ENCODE results near the gene ITGA4. TPM values are rescaled to one million over a fixed set of nuclear protein-coding genes. Genes with fewer than 3 reads are reported as not detected.

ITGA4 gene
- total RNA-seq, 1 experiment from 2014 or later = 2.7 TPM

DNA sequence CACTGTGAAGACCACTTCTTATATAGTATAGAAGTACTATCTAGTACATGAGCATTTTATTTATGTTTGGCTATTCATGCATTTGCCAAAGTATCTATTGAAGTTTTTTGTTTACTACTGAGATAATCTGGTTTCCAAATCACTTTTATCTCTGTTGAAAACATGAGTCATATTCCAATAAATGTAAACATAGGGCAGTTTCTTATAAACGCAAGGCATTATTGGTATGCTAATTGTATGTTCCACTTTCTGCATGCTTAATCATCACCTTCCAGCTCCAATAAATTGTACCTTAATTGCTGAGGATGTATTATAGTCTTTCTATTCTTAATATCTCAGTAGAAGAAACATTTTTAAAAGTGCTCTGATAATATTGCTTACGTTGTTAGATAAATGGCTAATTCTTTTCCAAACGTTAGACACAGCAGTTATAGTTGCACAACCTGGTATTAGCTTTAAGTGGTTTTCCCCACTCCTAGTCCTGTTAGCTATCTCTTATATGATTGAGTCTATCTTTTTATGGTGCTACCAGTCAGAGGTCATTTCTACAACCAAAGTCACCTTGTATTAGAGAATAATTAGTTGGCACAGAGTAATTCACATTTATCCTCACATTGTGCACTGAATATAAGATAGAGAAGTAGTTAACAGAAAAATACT is 17.2 kb downstream of the ITGA4 start (continued):
- TF ChIP-seq, protein P1, sequence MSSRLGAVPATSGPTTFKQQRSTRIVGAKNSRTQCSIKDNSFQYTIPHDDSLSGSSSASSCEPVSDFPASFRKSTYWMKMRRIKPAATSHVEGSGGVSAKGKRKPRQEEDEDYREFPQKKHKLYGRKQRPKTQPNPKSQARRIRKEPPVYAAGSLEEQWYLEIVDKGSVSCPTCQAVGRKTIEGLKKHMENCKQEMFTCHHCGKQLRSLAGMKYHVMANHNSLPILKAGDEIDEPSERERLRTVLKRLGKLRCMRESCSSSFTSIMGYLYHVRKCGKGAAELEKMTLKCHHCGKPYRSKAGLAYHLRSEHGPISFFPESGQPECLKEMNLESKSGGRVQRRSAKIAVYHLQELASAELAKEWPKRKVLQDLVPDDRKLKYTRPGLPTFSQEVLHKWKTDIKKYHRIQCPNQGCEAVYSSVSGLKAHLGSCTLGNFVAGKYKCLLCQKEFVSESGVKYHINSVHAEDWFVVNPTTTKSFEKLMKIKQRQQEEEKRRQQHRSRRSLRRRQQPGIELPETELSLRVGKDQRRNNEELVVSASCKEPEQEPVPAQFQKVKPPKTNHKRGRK (CRISPR knock-in tag; IDR thresholded peaks at IDR 0.05; ENCODE audit: borderline replicate concordance) = no peak
- TF ChIP-seq ZNF671 (CRISPR knock-in tag; IDR thresholded peaks at IDR 0.05) (no peak), ATF1 (CRISPR knock-in tag; IDR thresholded peaks at IDR 0.05) (no peak), SOX15 (CRISPR knock-in tag; IDR thresholded peaks at IDR 0.05) (no peak), PRRX2 (CRISPR knock-in tag; IDR thresholded peaks at IDR 0.05) (no peak), SP1 (CRISPR knock-in tag; conservative IDR thresholded peaks at IDR 0.05) (no peak), ZNF416 (CRISPR knock-in tag; IDR thresholded peaks at IDR 0.05) (no peak), NFE2L1 (CRISPR knock-in tag; IDR thresholded peaks at IDR 0.05) (no peak), GRHL2 (CRISPR knock-in tag; IDR thresholded peaks at IDR 0.05; ENCODE audit: insufficient replicate concordance, severe bottlenecking) (no peak), ZNF219 (CRISPR knock-in tag; IDR thresholded peaks at IDR 0.05; ENCODE audit: borderline replicate concordance) (no peak), TCF7 (CRISPR knock-in tag; IDR thresholded peaks at IDR 0.05; ENCODE audit: low read depth) (no peak)
- TF ChIP-seq, protein P2, sequence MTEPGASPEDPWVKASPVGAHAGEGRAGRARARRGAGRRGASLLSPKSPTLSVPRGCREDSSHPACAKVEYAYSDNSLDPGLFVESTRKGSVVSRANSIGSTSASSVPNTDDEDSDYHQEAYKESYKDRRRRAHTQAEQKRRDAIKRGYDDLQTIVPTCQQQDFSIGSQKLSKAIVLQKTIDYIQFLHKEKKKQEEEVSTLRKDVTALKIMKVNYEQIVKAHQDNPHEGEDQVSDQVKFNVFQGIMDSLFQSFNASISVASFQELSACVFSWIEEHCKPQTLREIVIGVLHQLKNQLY (CRISPR knock-in tag; IDR thresholded peaks at IDR 0.05) = no peak
- TF ChIP-seq, protein P3, sequence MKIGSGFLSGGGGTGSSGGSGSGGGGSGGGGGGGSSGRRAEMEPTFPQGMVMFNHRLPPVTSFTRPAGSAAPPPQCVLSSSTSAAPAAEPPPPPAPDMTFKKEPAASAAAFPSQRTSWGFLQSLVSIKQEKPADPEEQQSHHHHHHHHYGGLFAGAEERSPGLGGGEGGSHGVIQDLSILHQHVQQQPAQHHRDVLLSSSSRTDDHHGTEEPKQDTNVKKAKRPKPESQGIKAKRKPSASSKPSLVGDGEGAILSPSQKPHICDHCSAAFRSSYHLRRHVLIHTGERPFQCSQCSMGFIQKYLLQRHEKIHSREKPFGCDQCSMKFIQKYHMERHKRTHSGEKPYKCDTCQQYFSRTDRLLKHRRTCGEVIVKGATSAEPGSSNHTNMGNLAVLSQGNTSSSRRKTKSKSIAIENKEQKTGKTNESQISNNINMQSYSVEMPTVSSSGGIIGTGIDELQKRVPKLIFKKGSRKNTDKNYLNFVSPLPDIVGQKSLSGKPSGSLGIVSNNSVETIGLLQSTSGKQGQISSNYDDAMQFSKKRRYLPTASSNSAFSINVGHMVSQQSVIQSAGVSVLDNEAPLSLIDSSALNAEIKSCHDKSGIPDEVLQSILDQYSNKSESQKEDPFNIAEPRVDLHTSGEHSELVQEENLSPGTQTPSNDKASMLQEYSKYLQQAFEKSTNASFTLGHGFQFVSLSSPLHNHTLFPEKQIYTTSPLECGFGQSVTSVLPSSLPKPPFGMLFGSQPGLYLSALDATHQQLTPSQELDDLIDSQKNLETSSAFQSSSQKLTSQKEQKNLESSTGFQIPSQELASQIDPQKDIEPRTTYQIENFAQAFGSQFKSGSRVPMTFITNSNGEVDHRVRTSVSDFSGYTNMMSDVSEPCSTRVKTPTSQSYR (CRISPR knock-in tag; IDR thresholded peaks at IDR 0.05) = no peak

DNA sequence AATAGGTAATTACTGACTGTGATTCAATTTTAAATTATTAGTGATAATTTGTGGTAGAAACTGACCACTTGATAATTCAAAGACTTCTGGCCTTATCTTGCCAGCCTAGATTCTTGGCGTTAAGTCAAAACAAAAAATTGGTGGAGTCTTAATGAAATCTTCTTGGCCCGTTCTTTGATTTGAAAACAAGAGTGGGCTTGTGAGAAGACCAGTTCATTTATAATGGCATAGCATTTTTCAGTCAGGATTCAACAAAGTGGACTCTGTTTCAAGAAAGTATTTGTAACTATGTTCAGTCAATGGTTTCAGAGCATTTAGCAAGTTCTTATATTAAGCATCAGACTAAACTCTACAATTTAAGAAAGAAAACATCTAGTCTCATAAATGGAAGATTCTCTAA is 26.0 kb downstream of the ITGA4 start:
- H3K27ac Mint-ChIP-seq = no peak overlapping the region
- no peak for TF ChIP-seq ZNF671 (CRISPR knock-in tag; IDR thresholded peaks at IDR 0.05)
- TF ChIP-seq CBFB (CRISPR knock-in tag; IDR thresholded peaks at IDR 0.05; ENCODE audit: low read depth) = no peak
- TF ChIP-seq JUN (CRISPR knock-in tag; IDR thresholded peaks at IDR 0.05) = no peak
- TF ChIP-seq EMX1 (CRISPR knock-in tag; IDR thresholded peaks at IDR 0.05) = no peak
- TF ChIP-seq, protein P4, sequence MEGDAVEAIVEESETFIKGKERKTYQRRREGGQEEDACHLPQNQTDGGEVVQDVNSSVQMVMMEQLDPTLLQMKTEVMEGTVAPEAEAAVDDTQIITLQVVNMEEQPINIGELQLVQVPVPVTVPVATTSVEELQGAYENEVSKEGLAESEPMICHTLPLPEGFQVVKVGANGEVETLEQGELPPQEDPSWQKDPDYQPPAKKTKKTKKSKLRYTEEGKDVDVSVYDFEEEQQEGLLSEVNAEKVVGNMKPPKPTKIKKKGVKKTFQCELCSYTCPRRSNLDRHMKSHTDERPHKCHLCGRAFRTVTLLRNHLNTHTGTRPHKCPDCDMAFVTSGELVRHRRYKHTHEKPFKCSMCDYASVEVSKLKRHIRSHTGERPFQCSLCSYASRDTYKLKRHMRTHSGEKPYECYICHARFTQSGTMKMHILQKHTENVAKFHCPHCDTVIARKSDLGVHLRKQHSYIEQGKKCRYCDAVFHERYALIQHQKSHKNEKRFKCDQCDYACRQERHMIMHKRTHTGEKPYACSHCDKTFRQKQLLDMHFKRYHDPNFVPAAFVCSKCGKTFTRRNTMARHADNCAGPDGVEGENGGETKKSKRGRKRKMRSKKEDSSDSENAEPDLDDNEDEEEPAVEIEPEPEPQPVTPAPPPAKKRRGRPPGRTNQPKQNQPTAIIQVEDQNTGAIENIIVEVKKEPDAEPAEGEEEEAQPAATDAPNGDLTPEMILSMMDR (IDR thresholded peaks at IDR 0.05) = no peak
- no peaks in the 10 kb centered on the region; the same call in 1 of the 2 replicates for H3K27me3 Mint-ChIP-seq (ENCODE audit: low read depth)
- H3K9me3 Mint-ChIP-seq = no peaks in the 10 kb centered on the region
- DNase-seq (ENCODE audit: low spot score) (no peak), ATAC-seq (no peak)
- no peaks in the 10 kb centered on the region for H3K4me1 Mint-ChIP-seq
- ChIA-PET CTCF (no interaction called here), POLR2A (no interaction called here)
- no peaks in the 10 kb centered on the region for H3K36me3 Mint-ChIP-seq
- no peak overlapping the region for H3K4me3 Mint-ChIP-seq

DNA sequence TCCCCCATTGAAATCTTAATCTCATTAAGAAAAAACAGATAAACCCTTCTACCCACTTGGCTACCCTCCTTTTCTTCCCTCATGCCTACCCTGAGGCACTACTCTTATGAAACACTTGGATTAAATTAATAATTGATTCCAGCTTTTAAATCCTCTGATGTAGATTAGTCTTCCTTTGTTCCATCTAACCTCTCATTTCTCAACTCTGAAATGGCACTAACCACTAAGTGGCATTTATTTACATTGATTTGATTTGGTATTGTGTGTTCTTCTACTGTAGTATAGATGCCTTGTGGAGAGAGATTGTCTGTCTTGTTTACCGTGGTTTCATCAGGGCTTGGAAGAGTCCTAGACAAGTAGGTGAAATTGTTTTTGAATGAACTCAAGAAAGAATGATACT is 26.7 kb downstream of the ITGA4 start:
- Mint-ChIP-seq H3K36me3 (no peaks in the 10 kb centered on the region), H3K4me3 (no peak overlapping the region), H3K9me3 (no peaks in the 10 kb centered on the region), H3K27me3 (ENCODE audit: low read depth) (no peaks in the 10 kb centered on the region; the same call in 1 of the 2 replicates), H3K4me1 (peaks cover 1% of the 10 kb centered on the region), H3K27ac (no peak overlapping the region)
- DNase-seq (ENCODE audit: low spot score) (no peak), ATAC-seq (no peak)
- POLR2A ChIA-PET = no interaction called here
- CTCF ChIA-PET = no interaction called here
- TF ChIP-seq HMGA2 (CRISPR knock-in tag; IDR thresholded peaks at IDR 0.05) (no peak), ZNF263 (CRISPR knock-in tag; IDR thresholded peaks at IDR 0.05; ENCODE audit: low read depth) (no peak), CREB1 (CRISPR knock-in tag; IDR thresholded peaks at IDR 0.05) (no peak), TEAD4 (CRISPR knock-in tag; IDR thresholded peaks at IDR 0.05) (no peak), TEAD1 (CRISPR knock-in tag; IDR thresholded peaks at IDR 0.05) (no peak), ATF1 (CRISPR knock-in tag; IDR thresholded peaks at IDR 0.05) (no peak), ZBTB21 (CRISPR knock-in tag; IDR thresholded peaks at IDR 0.05; ENCODE audit: borderline replicate concordance) (no peak)
- TF ChIP-seq, protein P5, sequence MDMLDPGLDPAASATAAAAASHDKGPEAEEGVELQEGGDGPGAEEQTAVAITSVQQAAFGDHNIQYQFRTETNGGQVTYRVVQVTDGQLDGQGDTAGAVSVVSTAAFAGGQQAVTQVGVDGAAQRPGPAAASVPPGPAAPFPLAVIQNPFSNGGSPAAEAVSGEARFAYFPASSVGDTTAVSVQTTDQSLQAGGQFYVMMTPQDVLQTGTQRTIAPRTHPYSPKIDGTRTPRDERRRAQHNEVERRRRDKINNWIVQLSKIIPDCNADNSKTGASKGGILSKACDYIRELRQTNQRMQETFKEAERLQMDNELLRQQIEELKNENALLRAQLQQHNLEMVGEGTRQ (CRISPR knock-in tag; IDR thresholded peaks at IDR 0.05) = no peak
- TF ChIP-seq, protein P6, sequence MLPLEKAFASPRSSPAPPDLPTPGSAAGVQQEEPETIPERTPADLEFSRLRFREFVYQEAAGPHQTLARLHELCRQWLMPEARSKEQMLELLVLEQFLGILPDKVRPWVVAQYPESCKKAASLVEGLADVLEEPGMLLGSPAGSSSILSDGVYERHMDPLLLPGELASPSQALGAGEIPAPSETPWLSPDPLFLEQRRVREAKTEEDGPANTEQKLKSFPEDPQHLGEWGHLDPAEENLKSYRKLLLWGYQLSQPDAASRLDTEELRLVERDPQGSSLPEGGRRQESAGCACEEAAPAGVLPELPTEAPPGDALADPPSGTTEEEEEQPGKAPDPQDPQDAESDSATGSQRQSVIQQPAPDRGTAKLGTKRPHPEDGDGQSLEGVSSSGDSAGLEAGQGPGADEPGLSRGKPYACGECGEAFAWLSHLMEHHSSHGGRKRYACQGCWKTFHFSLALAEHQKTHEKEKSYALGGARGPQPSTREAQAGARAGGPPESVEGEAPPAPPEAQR (CRISPR knock-in tag; IDR thresholded peaks at IDR 0.05) = no peak
